GM21723 (cell line): ENCODE data around the gene ZNF679.
"Not testable (repeated sequence)": the region's sequence is repeated elsewhere in the genome, so short reads cannot be mapped to it uniquely, and the experiment has no call there.

Source experiments
- ATAC-seq: cut with Tn5 transposase; IDR thresholded peaks from one replicate; pipeline ENCODE4 v1.9.1; 2021; ENCODE audit warnings: mild to moderate bottlenecking, moderate library complexity; ENCODE audit not compliant: unreplicated experiment

Gene ZNF679

GRCh38 chr7:64228174-64228573 is at the start of gene ZNF679:
TSS of gene ZNF679 (plus strand) at chr7:64228474. CDS start at chr7:64249118, 20,644 bp downstream.
- ATAC-seq: not testable (repeated sequence)

DNA sequence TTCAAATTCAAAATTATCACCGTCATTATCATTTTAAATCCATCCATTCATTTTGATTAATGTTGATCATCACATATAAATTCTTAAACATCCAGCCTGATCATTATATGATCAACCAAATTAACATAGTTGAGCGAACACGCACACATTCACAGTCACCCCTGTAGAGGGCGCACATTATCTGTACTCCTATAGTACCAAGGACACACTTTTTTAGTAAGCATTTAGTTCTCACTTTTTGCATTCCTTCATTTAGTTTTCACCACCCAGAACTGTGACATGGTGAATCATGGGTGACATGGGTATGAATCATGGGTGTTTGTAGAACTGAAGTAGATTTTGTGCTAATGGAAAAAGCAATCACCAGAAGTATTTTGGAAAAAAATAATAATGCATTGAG is 47.3 kb upstream of the ZNF679 start:
- ATAC-seq: no peak

GRCh38 chr7:64181586-64181985 is 46.7 kb upstream of the ZNF679 start:
- no peak for ATAC-seq

- ATAC-seq: no peak
Measured at GRCh38 chr7:64182036-64182790, 46.1 kb upstream of the ZNF679 start.

DNA sequence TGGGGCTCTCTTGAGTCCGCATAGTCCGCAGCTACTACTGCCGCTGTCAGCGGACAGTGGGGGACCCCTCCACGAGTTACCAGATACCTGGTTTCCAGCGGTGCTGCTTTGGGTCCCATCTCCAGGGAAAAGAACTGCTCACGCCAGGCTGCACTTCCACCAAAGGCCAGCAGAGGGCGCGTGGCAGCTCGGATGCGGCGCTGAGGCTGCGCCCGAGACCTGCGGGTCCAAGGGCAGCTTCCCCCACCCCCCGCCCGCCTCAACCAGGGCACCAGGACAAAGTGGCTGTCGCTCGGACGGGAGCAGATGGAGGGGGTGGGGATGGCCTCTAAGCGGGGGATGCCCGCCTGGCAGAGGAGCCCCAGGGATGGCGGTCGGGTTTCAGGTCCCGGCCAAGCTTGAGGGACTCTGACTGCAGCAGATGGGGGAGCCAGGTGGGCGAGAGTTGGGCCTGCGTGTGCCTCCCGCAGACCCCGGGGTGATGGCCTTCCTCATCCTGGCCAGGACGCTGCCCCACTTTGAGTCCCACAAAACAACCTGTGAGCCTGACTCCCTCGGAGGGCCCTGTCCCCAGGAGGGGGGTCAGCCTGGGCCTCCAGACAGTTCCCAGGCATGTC is 45.0 kb upstream of the ZNF679 start:
- ATAC-seq: no peak

DNA sequence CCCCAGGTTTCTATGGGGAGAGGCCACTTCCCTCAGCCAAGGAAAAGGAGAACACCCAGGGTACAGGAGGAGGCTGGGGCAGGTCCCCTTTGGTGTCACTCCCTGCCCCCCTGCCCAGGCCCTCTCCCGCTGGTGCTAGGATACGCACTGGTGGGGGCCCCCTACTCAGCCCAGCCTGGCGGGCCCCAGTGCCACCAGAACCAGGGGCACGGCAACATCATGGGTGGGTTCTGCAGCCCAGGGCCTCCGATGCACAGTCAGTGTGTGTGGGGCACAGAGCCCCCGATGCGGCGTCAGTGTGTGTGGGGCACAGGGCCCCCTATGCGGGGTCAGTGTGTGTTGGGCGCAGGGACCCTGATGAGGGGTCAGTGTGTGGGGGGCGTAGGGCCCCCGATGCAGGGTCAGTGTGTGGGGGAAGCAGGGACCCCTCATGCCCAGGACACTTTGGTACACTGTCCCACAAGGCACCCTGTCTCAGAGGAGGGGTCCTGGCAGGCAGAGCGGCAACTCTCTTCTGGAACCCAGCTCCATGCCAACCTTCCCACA is 44.4 kb upstream of the ZNF679 start:
- ATAC-seq: no peak

GRCh38 chr7:64184376-64184775 is 43.9 kb upstream of the ZNF679 start:
- no peak for ATAC-seq

DNA sequence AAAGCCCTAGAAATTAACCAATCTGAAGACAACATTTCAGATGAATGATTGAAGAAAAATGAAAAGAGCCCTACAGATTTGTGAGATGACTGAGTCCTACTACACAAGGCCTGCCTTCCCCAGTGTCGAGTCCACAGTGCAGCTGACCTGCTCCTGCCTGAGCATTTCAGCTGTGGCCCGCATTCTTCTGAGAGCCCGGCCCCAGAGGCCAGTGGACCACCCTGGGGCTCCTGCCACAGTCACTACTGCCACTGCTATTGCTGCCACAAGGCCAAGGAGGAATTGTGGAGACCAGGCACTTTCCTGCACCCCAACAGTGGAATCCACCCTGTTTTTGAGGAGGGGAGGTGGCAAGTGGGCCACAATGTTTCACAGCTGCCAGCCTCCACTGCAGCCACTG is 40.9 kb upstream of the ZNF679 start:
- ATAC-seq: no peak

DNA sequence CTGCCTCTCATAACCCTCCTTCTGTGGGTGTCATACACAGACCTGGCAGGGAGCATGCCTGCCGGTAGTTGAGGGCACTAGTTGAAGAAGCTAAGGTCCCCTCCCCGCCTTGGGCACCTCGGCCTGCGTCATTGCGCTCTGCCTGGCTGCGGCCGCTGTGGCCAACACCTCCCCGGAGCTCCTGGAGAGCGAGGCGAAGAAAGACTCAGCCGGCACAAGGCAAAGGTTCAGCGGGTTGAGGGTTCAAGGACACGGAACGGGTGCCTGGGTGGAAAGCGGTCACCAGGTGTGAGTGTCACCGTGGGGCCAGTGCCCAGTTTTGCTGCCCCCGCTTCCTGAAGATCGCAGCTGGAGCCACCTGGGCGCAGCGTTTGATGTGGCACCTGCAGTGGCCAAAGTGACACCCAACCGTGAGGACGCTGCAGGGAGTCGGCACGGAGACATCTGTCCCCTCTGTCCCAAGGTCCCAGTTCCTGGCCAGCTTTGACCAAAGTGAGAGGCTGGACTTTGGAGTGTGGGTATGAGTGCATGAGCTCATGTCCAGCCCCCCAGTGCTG is 36.0 kb upstream of the ZNF679 start:
- ATAC-seq: no peak

- no peak for ATAC-seq
Measured at GRCh38 chr7:64192775-64193174, 35.5 kb upstream of the ZNF679 start.

DNA sequence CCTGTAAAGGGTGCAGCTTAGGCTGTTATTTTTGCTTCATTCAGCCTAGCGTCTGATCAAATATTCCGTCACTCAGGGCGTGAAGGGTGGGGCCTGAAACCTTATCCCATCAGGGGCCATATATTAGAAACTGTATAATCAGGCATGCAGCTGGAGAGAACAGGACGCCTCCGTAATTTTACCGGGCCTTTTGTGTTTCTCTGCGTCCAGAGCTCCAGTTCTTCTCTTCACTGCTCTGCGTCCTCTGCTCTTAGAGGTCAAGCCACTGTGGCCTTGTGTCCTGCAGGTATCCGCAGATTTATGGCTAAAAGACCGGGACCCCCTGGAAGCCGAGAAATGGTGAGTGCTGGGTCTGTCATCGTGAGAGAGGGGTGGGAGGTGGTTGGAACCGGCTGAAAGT is 21.4 kb upstream of the ZNF679 start, which contains the start of gene ZNF735:
TSS of gene ZNF735 (plus strand) at position 301 of the 400 bp plus-strand sequence. CDS start at position 301, 0 bp downstream.
- ATAC-seq: no peak

- not testable (repeated sequence) for ATAC-seq
Measured at GRCh38 chr7:64219710-64220298, 8.5 kb upstream of the ZNF679 start.

GRCh38 chr7:64223366-64223765 is 4.9 kb upstream of the ZNF679 start:
- no peak for ATAC-seq

GRCh38 chr7:64266341-64266919 is 38.2 kb downstream of the ZNF679 start:
- no peak for ATAC-seq

DNA sequence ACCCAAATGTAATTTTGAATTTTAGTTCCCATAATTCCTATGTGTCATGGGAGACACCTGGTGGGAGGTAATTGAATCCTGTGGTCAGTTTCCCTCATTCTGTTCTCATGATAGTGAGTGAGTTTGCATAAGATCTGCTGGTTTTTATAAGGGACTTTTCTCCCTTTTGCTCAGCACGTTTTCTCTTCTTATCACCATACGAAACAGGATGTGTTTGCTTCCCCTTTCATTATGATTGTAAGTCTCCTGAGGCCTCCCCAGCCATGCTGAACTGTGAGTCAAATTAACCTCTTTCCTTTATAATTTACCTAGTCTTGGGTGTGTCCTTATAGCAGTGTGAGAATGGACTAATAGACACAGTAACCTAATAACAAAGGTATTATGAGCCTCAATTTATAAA is 49.4 kb downstream of the ZNF679 start:
- ATAC-seq: no peak

DNA sequence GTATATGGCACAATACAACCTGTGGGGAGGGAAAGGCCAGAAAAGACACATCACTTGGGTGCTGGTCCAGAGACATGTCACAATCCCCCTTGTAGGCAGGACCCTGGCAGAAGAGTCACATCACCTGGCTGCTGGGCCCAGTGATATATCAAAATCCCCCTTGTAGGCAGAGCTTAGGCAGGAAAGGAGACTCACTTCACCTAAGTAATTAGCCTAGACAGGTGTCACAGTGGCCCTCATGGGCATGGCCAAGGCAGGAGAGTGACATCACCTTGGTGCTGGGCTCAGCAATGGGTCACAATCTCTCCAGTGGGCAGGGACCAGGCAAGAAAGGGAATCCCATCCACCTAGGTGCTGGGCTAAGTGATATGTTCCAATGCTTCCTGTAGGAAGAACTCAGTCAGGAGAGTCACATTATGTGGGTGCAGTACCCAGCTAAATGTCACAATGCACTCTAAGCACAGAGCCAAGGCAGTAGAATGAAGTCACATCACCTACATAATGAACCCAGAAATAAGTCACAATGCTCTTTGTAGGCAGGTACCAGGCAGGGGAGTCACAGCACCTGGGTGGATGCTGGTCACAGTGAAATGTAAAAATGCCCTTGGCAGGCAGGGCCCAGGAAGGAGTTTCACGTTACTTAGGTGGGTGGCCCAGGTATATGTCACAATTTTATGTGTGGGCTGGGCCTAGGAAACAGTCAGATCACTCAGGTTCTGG is 66.6 kb downstream of the ZNF679 start:
- ATAC-seq: no peak

- ATAC-seq: not testable (repeated sequence)
Measured at GRCh38 chr7:64297418-64297817, 69.1 kb downstream of the ZNF679 start.

- ATAC-seq: no peak
Measured at GRCh38 chr7:64300641-64301405, 72.5 kb downstream of the ZNF679 start.

DNA sequence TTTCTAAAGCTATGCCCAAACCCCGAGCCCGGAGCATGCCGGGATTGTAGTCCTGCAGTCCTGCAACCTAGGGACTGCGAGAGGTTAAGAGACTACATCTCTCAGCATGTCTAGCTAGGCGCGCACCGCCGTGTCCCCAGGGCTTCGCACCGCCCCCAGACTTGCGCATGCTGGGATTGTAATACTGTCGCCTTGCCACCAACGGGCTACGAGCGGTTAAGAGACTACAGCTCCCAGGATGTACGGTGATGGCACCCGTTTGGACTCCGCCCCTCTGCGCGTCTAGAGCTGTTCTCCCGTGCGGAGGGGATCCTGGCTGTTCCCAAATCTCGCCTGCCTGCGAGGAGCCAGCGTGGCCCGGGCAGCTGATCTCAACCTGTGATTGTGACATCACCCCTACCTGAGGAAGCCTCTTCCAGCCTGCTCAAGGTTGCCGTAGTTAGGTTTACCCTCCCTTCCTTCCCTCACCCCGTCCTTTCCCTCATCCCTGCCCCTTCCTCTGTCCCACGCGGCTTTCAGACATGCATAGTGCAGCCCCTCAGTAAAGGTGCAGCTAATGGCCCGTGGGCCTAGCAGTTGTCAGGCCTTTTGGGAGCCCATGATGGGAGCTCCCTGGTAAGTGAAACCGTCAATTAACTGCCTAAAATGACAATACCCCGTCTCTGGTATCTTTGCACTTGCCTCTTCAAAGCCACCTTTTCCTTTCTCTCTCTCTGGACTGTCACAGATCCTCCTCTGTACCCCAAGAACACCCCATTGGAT is 79.2 kb downstream of the ZNF679 start:
- peak; percentile 98 for ATAC-seq
